ENCODE data around the gene SDK1.
A peak's percentile ranks its signal among the peaks of the same experiment; 100 is the strongest.
"Not testable (repeated sequence)": the region's sequence is repeated elsewhere in the genome, so short reads cannot be mapped to it uniquely, and the experiment has no call there.

Gene SDK1

DNA sequence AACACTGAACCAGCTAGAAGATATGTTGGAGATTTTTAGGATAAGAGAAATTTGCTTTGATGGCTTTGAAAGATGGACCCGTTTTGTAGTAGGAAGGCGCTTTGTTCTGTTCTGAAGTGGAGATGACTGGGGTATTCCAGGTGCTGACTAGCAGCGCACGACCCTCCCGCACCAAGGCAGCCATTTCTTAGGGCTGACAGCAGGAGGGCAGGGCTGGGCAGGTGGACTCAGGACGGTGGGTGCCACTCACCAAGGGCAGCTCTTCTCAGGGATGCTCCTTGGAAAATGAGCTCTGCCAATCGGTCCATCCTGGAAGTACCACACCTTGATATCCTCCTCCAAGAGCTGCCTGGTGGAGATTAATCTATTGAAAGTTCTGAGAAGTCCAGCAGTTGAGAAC, 917.4 kb downstream of the SDK1 start:
- H3K4me3 ChIP-seq = no peak overlapping the region

DNA sequence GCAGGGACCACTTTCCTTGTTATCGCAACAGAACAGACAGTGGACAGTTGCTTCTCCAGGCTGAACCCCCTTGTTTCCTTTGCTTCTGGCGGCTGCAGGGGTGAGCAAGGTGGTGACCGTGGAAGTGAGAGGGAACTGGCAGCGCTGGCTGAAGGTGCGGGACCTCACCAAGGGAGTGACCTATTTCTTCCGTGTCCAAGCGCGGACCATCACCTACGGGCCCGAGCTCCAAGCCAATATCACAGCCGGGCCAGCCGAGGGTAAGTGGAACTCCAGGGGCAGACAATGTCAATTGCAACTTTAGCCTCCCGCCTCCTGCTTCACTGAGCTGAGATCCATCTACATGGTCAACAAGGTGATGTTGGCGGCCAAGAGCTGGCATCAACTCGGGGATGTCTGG, 919.0 kb downstream of the SDK1 start:
- no peak overlapping the region for H3K27ac ChIP-seq
- no peak overlapping the region for H3K4me3 ChIP-seq

More for the DNA sequence above, 917.4 kb downstream of the SDK1 start:
- no peak overlapping the region for H3K27ac ChIP-seq

DNA sequence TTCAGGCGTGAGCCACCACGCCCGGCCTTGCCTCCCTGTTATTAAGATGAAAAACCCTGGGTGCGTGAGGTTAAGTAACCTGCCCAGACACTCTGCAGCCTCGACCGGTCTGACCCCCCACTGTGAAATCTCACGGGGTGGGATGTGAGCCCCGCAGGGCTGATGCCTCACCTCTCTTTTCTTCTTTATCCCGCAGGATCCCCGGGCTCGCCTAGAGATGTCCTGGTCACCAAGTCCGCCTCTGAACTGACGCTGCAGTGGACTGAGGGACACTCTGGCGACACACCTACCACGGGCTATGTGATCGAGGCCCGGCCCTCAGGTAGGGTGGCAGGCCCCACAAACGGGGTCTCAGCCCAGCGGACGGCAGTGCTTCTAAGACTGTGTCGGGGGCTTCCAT, 920.0 kb downstream of the SDK1 start:
- Histone ChIP-seq H3K4me3 (no peak overlapping the region), H3K27ac (no peak overlapping the region)

DNA sequence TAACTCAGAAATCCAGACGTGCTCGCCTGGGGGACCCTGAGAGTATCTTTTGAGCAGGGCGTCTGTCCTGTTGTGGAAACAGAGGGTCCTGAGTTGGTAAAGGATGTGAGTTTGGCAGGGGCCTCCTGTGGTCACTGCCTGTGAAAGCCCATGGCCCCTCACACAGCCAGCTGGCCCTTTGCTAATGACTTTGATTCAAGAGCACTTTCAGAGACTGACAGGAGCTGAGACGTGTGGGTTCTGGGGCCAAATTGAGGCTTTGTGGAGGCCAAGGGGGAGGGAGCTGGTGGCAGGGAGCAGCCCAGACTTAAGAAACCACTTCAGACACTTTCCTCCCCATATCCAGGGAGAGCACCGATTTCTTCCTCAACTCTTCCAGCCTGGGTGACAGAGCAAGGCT, 921.6 kb downstream of the SDK1 start:
- Histone ChIP-seq H3K4me3 (no peak overlapping the region), H3K27ac (no peak overlapping the region)

DNA sequence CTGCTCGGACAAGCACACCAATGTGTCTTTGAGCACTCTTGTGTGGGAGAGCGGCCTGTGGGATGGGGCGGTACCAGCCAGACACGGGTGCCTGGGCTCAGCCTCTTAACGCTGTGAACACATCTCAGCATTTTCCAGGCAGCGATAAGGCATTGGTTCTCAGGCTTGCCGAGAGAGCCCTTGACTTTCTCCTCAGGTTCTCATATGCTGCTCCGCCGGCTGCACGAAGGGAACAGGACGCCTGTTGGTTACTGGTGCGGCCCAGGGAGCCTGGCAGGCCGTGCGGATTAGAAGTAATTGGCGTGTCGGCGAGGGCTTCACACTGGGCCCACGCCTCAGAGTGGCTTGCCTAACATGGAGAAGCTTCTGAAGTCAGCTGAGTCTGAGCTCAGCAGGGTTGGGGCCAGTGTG, 924.3 kb downstream of the SDK1 start:
- Histone ChIP-seq H3K4me3 (no peak overlapping the region), H3K27ac (no peak overlapping the region)

DNA sequence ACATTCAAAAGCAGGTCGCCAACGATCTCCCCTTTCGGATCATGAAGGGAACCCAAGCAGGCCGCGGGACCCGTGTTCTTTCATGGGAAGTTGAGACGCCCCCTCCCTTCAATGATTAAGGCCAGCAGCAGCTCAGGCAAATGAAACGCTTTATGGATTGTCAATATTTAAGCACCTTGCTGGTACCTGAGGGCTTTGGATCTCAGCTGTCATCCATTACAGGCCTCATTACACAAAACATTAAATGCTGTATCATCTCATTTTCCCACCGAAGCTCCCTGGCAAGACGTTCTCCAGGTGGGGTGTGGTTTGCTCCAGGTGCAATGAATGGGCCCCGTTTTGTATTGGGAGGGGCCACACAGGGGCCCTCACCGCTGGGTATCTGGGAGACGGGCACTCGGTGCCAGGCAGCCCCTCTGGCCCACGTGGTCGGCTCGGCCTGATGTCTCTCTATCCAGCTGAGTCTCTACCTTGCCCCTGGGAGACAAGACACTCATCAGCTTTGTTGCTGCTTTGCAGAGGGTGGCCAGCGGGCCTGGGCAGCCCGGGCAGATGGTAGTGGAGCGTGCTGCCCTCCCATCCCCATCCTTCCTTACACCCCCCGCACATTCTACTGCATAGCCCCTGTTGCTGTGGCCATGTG, 925.0 kb downstream of the SDK1 start:
- H3K27ac ChIP-seq = no peak overlapping the region

DNA sequence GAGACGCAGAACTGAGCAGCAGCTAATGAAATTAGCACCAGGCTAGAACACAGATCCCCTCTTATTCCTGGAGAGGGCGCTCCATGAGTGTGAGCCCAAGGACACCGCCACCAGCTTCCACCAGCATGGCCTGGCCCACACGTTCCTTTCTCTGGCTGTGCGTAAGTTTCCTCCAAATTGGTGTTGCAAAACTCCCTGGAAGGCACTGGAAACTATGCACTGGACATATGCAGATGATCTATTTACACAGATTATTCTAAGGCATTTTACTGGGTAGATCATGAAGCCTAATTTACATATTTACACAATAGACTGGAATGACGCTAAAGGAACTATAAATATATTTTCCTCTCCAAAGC, 925.5 kb downstream of the SDK1 start:
- Histone ChIP-seq H3K27ac (no peak overlapping the region), H3K4me3 (no peak overlapping the region)

More for the DNA sequence above, 925.0 kb downstream of the SDK1 start:
- no peak overlapping the region for H3K4me3 ChIP-seq

DNA sequence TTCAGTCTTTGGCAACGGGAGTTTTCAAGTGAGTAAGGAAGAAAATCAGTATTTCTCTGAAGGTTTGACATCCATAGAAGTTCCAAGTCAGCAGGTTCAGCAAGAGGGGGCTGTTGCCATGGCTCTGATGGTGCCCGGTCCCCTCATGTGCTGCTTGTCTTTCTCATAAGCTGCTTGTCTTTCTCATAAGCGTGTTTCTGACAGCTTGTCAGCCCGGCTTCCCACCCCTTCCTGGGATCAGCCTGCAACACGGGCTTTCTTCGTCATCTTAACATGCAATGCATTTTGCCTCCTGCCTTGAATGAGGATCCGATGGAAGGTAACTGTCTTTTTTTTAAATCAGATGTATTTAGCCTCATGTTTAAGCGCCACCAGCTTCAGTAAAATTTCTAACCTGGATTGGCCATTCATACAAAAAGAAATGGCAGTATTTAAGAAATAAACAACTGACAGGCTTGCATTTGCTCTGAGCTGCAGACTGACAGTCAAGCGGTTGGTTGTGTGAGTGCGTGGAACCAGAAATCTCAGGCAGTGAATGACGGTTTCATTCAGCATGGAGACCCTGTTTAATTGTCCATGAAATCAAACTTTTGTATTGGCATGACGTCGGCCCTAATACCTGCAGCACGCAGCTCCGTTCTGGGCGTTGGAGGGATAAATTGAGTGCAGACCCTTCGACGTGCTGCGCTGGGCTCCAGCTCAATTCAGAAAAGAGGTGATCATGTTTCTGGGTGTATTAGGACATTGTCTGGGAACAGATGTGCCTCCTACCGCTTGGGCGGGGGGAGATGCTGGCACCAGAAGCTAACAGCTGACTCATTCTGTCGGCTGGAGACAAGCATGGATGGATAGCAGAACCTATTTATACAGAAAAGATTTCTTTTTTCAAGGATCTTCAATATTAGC, 926.3 kb downstream of the SDK1 start:
- H3K4me3 ChIP-seq = no peak overlapping the region
- peak overlapping the region in 1 of 21 experiments; percentile 17 for H3K27ac ChIP-seq

DNA sequence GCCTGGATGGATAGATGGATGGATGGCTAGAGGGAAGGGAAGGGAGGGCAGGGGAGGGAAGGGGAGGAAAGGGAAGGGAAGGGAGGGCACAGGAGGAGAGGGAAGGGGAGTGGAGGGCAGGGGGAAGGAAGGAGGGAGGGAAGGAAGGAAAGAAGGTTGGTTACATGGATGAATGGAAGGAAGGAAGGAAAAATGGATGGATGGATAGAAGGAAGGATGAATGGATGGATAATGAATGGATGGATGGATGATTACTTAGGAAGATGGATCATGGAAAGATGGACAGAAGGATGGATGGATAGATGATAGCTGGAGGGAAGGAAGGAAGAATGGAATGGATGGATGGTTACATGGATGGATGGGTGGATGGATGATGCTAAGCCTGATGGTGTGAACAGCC, 929.3 kb downstream of the SDK1 start:
- Histone ChIP-seq H3K4me3 (no peak overlapping the region), H3K27ac (no peak overlapping the region)

DNA sequence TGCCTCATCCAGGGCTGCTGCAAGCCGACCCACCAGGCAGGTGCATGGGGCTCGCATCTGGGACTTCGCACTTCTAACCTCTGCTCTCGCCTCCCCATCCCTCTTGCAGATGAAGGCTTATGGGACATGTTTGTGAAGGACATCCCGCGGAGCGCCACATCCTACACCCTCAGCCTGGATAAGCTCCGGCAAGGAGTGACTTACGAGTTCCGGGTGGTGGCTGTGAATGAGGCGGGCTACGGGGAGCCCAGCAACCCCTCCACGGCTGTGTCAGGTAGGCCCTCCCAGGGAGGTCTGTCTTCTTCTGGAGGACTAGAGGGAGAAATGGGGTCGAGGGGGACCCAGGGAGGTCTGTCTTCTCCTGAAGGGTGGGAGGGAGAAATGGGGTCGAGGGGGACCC, 932.1 kb downstream of the SDK1 start:
- no peak overlapping the region for H3K27ac ChIP-seq
- no peak overlapping the region for H3K4me3 ChIP-seq

DNA sequence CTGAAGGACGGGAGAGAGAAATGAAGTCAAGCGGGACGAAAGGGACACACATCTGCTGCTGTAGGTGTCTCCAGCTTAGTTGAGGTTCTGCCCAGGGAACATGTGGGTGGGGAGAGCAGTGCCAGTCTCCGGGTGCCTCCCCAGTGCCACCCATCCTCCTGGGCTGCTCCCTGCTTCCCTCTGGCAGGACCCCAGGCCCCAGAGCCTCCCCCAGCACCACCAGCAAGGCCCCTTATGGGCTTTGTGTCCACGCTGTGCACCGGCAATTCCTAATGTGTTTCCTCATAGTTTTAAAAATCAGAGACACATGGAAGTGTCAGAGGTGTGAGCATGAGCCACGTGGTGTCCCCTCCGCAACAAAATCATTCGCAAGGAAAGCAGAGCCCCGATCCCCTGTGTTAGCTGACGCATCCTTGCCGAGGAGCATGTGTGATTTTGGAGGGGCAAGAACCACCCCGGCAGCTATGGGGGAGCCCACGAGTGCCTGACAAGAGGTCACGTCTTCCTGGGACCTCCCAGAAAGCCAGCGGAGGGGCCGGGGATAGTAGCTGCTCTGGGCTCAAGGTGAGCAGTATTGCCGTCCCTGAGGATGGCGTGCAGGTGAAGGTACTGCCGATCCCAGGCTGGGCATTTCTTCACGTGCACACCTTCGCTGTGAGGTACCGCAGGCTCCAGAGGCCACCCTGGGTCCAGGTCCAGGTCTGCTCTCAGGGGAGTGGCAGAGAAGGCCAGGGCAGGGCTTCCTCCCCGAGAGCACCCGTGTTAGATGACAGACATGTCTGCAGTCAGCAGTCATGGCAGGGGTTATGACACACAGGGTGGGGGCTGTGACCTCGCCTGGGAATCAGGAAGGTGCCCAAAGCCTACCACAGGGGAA, 932.8 kb downstream of the SDK1 start:
- Histone ChIP-seq H3K27ac (no peak overlapping the region), H3K4me3 (no peak overlapping the region)

DNA sequence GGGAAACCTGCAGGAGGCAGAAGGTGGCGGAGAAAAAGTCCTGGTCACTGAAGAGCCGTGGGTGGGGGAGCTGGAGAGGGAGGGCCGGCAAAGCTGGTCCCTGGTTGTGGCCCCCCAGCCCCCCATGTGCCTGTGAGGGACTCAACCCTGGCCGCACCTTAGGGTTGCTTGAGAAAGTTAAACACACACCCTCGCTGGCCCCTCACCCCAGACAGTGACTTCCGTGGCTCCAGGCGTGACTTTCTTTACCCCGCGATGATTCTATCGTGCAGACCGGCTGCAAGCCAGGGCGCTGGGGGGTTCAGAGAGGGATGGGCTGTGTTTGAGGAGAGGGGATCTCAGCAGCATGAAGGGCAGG, 933.4 kb downstream of the SDK1 start:
- H3K4me3 ChIP-seq = no peak overlapping the region
- no peak overlapping the region for H3K27ac ChIP-seq

DNA sequence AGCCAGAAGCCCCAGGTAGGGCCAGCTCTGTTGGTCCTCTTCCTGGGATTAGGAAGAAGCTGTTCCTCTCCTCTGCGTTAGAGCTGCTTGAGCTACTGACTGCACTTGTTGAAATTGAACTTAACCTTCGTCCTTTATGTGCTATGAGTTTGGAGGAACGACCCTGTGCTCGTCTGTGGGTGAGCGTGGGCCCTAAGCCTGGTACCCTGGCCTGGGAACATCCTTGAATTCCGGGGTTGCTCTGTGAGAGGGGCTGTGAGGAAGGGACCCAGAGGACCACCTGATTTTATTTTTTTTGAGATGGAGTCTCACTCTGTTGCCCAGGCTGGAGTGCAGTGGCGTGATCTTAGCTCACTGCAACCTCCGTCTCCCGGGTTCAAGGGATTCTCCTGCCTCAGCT, 933.8 kb downstream of the SDK1 start:
- Histone ChIP-seq H3K4me3 (no peak overlapping the region), H3K27ac (no peak overlapping the region)

DNA sequence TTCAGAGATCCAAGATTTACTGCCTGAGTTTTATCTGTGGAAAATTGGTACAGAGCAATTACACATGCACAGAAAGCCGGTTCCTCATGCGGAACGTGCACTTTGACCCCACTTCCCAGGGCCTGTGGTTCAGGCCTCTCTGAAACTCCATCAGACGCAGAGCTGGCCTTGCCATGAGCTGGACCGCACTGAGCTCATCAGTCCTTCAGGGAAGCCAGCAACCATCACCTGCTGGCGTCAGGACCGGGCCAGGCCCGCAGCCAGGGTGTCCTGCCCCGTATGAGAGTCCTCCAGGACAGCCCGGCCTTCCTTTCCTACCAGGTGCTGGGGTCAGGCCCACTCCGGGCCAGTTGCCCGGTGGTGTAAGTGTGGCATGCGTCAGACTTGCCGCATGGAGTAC, 934.5 kb downstream of the SDK1 start:
- H3K4me3 ChIP-seq = no peak overlapping the region

DNA sequence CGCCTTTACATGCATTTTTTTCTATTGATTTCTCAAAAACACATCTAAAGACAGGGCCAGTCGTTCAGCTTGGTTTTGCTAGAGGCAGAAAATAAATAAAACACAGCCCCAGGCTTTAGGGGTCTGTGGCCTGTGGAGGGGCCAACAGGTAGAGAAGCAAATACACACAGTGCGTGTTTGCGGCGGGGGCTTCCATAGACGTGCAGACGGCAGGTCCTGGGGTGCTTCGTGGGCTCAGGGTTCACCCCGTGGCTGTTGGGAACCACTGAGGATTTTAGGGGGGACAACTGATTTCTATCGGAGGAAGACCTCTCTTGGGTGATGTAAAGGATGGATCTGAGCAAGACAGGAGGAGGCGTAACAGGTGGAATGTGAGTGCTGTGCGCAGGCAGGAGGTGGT, 935.3 kb downstream of the SDK1 start:
- no peak overlapping the region for H3K27ac ChIP-seq
- H3K4me3 ChIP-seq = no peak overlapping the region

More for the DNA sequence above, 934.5 kb downstream of the SDK1 start:
- no peak overlapping the region for H3K27ac ChIP-seq

DNA sequence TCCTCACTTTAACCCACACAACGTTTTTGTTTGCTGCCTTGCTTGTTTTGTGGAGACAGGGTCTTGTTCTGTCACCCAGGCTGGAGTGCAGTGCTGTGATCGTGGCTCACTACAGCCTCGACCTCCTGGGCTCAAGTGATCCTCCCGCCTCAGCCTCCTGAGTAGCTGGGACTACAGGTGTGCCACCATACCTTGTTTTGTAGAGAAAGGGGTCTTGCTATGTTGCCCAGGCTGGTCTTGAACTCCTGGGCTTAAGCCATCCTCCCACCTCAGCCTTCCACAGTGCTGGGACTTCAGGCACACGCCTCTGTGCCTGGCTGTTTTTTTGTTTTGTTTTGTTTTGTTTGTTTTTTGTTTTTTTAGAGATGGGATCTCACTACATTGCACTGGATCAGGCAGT, 935.8 kb downstream of the SDK1 start:
- not testable (repeated sequence) for H3K4me3 ChIP-seq

DNA sequence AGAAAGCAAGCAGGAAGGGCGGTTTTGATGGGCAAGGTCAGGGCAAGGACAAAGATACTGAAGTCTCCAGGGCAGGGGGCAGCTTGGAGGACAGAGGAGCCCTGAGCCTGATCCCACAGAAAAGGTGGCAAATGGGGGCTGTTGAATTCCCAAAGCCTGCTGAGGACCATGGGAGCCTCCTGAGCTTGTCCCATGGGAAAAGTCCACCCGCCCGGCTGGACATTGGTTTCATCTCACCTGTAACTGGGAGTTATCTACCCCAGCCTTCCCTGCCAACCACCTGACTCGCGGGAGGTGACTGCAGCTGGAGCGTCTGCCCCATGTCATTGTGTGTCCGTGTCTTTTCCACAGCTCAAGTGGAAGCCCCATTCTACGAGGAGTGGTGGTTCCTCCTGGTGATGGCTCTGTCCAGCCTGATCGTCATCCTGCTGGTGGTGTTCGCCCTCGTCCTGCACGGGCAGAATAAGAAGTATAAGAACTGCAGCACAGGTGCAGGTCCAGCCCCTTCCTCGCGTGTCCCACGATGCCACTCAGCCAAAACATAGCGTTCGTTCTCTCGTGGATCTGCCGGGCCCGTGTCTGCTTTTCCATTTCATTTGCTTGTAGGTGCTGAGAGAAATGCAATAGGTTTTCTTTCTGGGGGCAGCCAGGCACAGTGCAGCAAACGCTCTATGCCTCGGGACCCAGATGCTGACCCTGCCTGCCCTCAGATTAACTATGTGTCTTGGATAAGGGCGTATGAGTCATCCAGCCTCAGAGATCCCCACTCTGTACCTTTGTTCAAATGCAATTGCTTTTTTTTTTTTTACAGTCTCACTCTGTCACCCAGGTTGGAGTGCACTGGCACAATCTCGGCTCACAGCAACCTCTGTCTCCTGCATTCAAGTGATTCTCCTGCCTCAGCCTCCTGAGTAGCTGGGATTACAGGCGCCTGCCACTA, 936.5 kb downstream of the SDK1 start:
- Histone ChIP-seq H3K4me3 (no peak overlapping the region), H3K27ac (no peak overlapping the region)

More for the DNA sequence above, 935.8 kb downstream of the SDK1 start:
- not testable (repeated sequence) for H3K27ac ChIP-seq

DNA sequence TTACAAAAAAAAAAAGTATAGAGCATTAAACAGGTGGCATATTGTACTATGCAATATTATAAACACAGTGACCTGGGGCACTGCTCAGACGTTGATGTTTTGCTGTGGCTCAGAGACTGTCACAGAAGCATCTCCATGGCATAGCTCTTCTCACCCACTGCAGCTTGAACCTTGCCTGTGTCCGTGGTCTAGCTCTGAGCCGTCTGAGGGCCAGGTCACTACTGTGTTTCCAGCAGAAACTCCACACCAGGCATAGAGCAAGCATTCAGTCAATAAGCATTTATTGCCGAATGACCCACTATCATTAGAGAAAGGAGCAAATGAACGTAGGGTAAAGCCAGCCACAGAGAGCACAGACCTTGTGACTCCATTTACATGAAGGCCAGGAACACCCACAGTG, 937.8 kb downstream of the SDK1 start:
- Histone ChIP-seq H3K4me3 (no peak overlapping the region), H3K27ac (no peak overlapping the region)

DNA sequence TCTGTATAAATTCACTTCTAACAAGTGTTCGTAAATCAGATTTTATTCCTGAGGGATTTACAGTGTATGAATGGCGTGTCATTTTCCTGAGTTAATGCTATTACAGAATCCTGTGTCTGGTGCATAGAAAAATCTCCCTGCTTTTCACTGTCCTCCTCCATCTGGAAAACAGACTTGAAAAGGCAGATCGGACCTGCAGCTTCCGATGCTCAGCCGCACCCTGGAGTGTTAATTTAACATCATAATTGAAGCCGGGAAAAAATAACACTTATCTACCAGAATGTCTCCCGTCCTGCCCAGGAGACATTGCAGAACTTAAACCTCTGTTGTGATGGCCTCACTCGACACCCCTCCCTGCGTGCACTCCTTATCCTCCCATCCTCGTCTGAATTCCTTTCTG, 939.0 kb downstream of the SDK1 start:
- no peak overlapping the region for H3K27ac ChIP-seq
- H3K4me3 ChIP-seq = no peak overlapping the region
